GM21360 (cell line): ENCODE measurements around the gene ATG2B.
"Not testable (repeated sequence)": the region's sequence is repeated elsewhere in the genome, so short reads cannot be mapped to it uniquely, and the experiment has no call there.

Experiments
- ATAC-seq: cut with Tn5 transposase; IDR thresholded peaks from one replicate; pipeline ENCODE4 v1.9.1; 2021; ENCODE audit warnings: mild to moderate bottlenecking, moderate library complexity; ENCODE audit not compliant: unreplicated experiment

ATG2B gene

GRCh38 chr14:96383445-96383844, 20.3 kb upstream of the ATG2B start:
- ATAC-seq: no peak

DNA sequence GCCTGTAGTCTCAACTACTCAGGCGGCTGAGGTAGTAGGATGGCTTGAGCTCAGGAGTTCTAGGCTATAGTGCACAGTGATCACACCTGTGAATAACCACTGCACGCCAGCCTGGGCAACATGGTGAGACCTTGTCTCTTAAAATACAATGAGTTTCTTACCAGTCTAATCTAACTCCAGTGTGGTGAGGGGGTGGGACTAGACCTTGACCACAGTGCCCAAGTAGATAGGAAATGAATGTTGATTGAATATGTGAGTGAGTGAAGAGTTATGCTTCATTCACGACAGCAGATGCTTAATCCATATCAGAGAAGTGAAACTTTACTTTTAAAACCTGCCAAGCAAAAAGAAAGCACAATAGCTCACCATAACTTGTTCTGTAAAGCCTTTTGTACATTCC, 17.6 kb upstream of the ATG2B start:
- ATAC-seq: no peak

DNA sequence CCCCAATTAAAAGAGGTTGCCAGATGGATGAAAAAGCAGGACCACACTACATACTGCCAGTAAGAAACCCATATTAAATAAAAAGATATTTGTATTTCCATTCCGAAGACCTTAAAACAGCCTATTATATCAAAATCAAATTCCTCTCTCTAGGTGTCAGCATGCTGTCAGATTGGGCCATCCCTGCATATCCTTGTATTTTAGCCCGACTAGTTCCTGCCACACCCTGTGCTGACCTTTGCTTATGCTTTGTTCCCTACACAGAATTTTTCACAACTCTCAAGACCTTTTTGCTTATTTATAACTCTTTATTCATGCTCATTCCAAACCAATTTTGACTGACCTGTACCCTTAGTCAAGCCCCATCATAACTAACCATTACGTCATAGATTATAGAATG, 13.0 kb upstream of the ATG2B start:
- no peak for ATAC-seq

DNA sequence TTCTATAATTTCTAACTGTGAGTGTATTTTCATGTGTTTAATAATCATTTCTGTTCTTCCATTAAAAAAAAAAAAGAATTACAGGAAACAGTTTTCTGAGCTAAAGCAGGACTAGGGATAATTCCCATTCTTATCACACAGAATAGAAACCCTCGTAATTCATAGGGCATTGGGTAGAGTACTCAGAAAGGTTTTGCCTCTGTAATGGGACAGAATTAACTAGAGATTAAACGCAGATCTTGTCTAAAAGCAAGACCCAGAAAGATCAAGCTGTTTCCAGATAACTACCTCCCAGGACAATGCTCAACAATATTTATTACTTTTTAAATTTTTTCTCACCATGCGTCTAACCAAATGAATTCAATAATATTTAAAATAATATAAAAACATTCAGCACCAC, 10.4 kb upstream of the ATG2B start:
- no peak for ATAC-seq

- ATAC-seq: no peak
Measured at GRCh38 chr14:96370528-96370927, 7.4 kb upstream of the ATG2B start.

GRCh38 chr14:96368534-96368933, 5.4 kb upstream of the ATG2B start:
- ATAC-seq: no peak

GRCh38 chr14:96364962-96365361, 1.8 kb upstream of the ATG2B start:
- no peak for ATAC-seq

GRCh38 chr14:96363751-96364336, 703 bp upstream of the ATG2B start:
- peak; percentile 19 for ATAC-seq

DNA sequence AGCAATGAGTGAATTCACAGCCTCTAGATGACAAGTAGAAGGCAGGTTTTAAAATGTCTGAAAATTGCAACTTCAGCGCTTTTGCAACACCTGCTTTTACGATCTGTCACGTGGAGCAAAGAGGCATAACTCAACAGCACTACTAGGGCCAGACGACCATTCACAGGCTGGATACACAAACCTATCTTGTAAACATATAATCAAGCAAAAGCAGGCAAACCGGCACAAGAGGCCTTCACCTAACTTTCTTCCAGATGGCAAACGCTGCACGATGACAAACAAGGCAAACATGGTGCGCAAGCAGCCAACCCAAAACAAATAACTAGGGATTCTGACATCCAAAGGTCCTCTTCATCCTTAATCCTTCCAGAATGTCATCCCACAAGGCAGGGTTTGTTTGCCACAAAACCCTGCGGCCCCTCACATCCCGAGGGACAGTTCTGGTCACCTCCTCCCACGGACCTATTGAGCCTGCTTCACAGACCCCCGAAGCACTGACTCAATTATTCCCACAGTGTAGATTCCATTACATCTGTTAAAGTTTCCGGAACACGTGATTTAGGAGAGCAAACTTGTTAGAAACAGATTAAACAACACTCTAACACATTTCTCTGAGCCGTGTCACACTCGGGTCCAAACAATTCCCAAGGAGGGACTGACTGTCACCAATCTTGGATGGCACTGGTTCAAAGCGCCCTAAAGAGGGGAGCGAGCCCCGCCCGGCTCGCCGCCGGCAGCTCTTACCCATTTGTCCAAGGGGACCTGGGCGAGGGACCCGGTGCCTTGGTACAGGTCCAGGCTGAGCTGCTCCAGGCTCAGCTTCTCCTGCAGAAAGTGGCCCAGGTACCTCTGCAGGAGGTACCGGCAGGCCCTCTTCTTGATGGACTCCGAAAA, 823 bp downstream of the ATG2B start:
- ATAC-seq: peak; percentile 13

DNA sequence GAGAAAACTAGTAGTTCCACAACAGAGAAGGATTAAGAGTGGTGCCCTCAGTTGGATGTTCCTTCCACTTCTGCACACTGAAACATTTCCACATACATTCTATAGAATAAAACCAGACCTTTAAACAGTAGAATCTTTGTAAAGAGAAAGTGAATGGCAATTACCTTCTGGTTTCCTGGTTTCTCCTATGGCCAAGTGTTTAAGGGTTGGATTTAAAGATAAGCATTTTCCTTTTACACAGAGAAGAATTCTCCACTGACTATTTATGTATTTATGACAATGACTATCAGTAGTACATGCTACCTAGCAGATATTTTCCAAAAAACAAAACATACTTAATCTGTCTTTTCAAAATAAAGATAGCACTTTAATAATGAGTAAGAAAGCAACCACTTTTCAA, 3.2 kb downstream of the ATG2B start:
- no peak for ATAC-seq

- no peak for ATAC-seq
Measured at GRCh38 chr14:96357216-96357615, 5.9 kb downstream of the ATG2B start.

DNA sequence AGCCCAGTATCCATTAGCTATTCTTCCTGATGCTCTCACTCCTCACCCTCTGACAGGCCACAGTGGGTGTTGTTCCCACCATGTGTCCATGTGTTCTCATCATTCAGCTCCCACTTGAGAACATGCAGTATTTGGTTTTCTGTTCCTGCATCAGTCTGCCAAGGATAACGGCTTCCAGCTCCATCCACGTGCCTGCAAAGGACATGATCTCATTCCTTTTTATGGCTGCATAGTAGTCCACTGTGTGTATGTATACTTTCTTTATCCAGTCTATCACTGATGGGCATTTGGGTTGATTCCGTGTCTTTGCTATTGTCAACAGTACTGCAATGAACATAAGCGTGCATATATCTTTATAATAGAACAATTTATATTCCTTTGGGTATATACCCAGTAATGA, 8.9 kb downstream of the ATG2B start:
- ATAC-seq: no peak

- ATAC-seq: no peak
Measured at GRCh38 chr14:96352708-96353107, 10.4 kb downstream of the ATG2B start.

GRCh38 chr14:96351986-96352385, 11.2 kb downstream of the ATG2B start:
- ATAC-seq: no peak

- ATAC-seq: no peak
Measured at GRCh38 chr14:96349286-96350075, 13.7 kb downstream of the ATG2B start.

- ATAC-seq: not testable (repeated sequence)
Measured at GRCh38 chr14:96347957-96348356, 15.2 kb downstream of the ATG2B start.

DNA sequence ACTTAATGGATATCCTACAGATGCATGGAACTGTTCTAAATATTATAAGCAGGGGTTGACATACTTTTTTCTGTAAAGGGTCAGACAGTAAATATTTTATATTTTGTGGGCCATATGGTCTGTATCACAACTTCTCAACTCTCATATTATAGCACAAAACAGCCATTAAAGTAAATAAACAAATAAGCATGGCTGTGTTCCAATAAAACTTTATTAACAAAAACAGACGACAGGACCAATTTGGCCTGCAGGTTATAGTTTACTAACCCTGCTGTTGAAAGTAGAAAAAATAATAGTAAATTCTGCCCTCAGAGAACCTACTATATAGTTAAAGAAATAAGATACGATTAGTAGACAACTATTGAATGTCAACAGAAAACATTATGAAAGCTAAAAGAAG, 17.5 kb downstream of the ATG2B start:
- ATAC-seq: no peak

GRCh38 chr14:96341323-96341722, 21.8 kb downstream of the ATG2B start:
- no peak for ATAC-seq

DNA sequence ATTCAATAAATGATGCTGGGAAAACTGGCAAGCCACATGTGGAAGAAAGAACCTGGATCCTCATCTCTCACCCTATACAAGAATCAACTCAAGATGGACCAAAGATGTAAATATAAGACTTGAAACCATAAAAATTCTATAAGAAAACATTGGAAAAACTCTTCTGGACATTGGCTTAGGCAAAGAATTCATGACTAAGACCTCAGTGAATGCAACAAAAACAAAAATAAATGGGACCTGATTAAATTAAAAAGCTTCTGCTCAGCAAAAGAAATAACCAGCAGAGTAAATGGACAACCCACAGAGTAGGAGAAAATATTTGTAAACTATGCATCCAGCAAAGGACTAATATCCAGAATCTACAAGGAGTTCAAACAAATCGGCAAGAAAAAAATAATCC, 24.6 kb downstream of the ATG2B start:
- ATAC-seq: no peak

DNA sequence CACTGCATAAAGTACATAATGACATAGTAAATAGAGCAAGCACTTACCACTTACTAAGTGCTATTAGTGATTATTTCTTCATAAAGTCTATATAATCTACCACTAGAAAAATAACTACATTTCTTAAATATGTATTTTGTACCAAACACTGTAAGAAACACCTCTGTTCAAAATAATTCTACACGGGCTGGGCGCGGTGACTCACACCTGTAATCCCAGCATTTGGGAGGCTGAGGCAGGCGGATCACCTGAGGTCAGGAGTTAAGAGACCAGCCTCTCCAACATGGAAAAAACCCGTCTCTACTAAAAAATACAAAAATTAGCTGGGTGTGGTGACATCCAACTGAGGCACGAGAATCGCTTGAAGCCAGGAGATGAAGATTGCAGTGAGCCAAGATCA, 38.9 kb downstream of the ATG2B start:
- no peak for ATAC-seq

- no peak for ATAC-seq
Measured at GRCh38 chr14:96320605-96321004, 42.5 kb downstream of the ATG2B start.

- no peak for ATAC-seq
Measured at GRCh38 chr14:96318836-96319235, 44.3 kb downstream of the ATG2B start.
